ENCODE results near the gene FPGS. TPM values are rescaled to one million over a fixed set of nuclear protein-coding genes. Genes with fewer than 3 reads are reported as not detected.

The FPGS gene
- polyA plus RNA-seq, 3 donors, result 35.1 to 148 (median 52.1) TPM

GRCh38 chr9:127847833-127848755, 45.4 kb downstream of the FPGS start:
- H3K27ac ChIP-seq (ENCODE audit: low read depth, low read length), result no peak overlapping the region
- WGBS, 3 donors, result 73 to 79% (median 77%) methylated on average over 12 of the region's 12 CpGs

DNA sequence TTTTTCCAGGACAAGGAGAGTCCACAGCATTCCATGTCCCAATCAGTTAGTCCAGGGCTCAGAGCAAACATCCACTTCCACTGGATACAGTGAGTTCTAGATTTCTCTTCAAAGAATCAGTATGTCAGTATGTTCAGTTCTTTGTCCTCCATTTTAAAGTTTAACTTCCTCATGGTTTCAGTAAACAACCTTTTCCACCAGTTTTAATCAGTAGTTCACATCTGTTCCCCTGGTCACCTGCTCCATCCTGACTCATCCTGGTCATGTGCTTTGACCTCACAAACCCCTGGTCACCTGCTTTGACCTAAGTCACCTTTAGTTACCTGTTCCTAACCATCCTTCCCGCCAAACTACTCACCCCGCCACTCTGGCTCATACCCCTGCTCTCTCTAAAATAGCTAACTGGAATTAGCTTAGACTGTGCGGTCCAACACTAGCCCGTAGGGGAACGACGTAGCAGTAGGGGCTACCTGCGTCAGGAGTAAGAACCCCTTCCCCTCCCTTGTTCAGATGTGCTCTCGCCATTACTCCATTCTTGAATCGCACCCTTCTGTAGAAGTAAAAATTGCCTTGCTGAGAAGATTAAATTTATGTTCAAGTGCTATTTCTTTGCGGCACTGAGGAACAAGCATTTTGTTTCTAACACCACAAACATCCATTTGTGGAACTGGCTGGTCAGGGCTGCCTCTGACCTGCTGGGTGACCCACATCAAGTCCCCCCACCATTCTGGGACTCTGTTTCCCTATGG, 46.2 kb downstream of the FPGS start:
- WGBS, 3 donors, result 89 to 96% (median 96%) methylated on average over 9 to 10 of the region's 10 CpGs
- H3K27ac ChIP-seq (ENCODE audit: low read depth, low read length), result no peak overlapping the region

GRCh38 chr9:127850286-127850830, 47.7 kb downstream of the FPGS start:
- no peak overlapping the region for H3K27ac ChIP-seq (ENCODE audit: low read depth, low read length)
- WGBS, 3 donors, result 82 to 84% (median 83%) methylated on average over 17 of the region's 17 CpGs

- 54 to 83% (median 70%) methylated on average over 9 of the region's 9 CpGs for WGBS, 3 donors
- H3K27ac ChIP-seq (ENCODE audit: low read depth, low read length), result no peak overlapping the region
Measured at GRCh38 chr9:127852829-127853228, 50.1 kb downstream of the FPGS start.

GRCh38 chr9:127853312-127854183, 50.9 kb downstream of the FPGS start:
- 20 to 64% (median 31%) methylated on average over 13 of the region's 13 CpGs for WGBS, 3 donors
- H3K27ac ChIP-seq (ENCODE audit: low read depth, low read length), result no peak overlapping the region

DNA sequence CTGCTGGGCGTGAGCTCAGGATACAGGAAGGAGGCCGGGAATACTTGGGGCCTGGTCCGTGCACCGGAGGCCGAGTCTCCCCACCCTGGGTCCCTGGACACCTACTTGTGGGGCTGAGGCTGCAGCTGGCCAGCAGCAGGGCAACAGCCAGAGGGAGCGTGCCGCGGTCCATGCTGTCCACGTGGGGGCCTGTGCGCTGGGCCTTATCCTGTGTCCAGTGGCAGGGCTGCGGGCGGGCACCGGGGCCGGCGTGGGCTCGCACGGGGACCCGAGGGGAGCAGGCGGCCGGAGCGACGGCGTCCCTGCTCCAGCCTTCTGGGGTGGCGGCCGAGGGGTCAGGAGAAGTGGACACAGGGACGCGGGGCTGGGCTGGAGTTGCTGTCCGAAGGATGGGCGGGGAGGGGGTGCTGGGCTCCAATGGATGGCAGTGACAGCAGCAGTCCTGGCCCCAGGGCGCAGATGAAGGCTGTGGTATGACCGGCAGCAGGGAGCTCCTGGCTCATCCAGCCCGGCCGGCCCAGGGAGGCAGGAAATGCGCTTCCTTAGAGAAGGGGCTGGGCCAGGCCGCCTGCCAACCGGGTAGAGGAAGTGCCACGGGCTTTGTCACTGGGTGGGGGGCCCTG, 51.6 kb downstream of the FPGS start, which contains the start of gene ENG:
TSS of gene ENG (minus strand) at position 475 of the 623 bp plus-strand sequence. CDS start at position 172, 303 bp downstream.
- peak within 1 kb of the TSS; percentile 80 for H3K27ac ChIP-seq (ENCODE audit: low read depth, low read length)
- 2 to 48% (median 10%) methylated on average over 32 to 37 of the region's 37 CpGs for WGBS, 3 donors

GRCh38 chr9:127854960-127855359, 52.3 kb downstream of the FPGS start:
- 57 to 74% (median 62%) methylated on average over 11 of the region's 11 CpGs for WGBS, 3 donors
- peak overlapping the region; percentile 80 for H3K27ac ChIP-seq (ENCODE audit: low read depth, low read length)

DNA sequence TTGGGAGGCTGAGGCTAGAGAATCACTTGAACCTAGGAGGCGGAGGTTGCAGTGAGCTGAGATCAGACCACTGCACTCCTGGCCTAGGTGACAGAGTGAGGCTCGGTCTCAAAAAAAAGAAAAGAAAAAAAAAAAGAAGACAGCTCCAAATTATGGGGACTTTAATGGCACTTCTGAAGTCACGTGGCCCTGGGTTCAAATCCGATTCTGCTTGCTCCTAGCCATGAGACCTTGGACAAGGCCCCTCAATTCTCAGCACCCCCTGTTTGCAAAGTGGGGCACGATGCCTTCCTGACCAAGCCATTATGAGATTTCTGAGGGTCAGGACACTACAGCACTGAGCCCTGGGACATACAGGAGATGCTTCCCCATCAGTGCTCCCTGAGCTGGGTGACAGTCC, 52.8 kb downstream of the FPGS start:
- WGBS, 3 donors, result 89 to 96% (median 90%) methylated on average over 5 of the region's 5 CpGs
- no peak overlapping the region for H3K27ac ChIP-seq (ENCODE audit: low read depth, low read length)

GRCh38 chr9:127856094-127856728, 53.5 kb downstream of the FPGS start:
- 60 to 67% (median 60%) methylated on average over 11 of the region's 11 CpGs for WGBS, 3 donors
- H3K27ac ChIP-seq (ENCODE audit: low read depth, low read length), result no peak overlapping the region

DNA sequence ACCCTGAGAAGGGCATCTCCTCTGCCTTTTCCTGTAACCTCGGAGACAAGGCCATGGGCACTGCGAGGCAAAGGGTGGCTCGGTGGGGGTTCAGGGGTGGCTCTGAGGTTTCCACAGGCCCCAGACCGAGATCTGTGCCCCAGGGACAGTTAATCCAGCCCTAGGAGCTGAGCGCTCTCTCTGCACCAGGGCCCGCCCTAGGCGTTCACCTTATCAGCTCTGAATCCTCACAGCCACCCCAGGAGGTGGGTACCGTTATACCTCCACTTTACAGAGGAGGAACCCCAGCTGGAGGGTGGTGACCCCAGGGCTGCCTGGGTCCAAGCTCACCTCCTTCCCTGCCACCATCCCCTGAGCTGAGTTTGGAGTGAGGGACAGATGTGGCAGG, 54.0 kb downstream of the FPGS start:
- WGBS, 3 donors, result 85 to 89% (median 85%) methylated on average over 8 of the region's 8 CpGs
- no peak overlapping the region for H3K27ac ChIP-seq (ENCODE audit: low read depth, low read length)

DNA sequence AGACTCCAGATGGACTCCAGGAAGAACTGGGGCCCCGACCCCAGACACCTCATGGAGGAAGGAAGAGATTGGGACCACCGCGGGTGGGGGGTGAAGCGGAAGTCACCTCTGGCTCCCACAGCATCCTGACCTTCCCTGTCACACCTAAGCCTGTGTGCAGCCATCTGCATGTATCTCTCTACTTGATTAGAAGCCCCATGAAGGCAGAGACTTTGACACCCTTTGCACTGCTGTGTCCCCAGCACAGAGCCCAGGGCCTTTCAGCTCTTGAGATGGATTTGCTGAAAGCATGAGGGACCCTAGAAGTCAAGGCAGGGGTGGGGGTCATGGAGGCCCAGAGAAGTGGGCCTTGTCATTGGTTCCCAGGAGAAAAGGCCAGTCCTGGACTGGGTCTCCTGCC, 54.6 kb downstream of the FPGS start:
- 32 to 69% (median 53%) methylated on average over 4 of the region's 4 CpGs for WGBS, 3 donors
- no peak overlapping the region for H3K27ac ChIP-seq (ENCODE audit: low read depth, low read length)

- 15 to 27% (median 16%) methylated on average over 12 of the region's 12 CpGs for WGBS, 3 donors
- no peak overlapping the region for H3K27ac ChIP-seq (ENCODE audit: low read depth, low read length)
Measured at GRCh38 chr9:127858041-127858512, 55.4 kb downstream of the FPGS start.

GRCh38 chr9:127860260-127860659, 57.6 kb downstream of the FPGS start:
- WGBS, 3 donors, result 56 to 74% (median 58%) methylated on average over 8 of the region's 8 CpGs
- no peak overlapping the region for H3K27ac ChIP-seq (ENCODE audit: low read depth, low read length)

DNA sequence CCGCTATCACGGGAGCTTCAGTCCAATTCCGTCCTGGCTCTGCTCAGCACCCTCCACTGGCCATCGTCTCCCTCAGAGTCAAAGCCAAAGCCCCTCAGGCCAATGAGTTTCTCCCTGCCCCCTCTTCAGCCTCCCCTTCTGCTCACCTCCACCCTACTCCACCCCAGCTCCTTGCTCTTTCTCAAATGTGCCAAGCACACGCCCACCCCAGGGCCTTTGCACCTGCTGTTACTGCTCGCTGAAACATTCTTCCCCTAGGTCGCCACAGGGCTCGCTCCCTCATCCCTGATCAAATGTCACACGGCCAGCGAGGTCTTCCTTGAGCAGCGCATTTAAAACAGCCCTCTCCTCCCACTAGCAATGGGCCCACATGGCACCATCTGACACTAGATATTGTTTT, 58.1 kb downstream of the FPGS start:
- H3K27ac ChIP-seq (ENCODE audit: low read depth, low read length), result no peak overlapping the region
- 95% methylated on average over 11 of the region's 11 CpGs for WGBS, 3 donors

DNA sequence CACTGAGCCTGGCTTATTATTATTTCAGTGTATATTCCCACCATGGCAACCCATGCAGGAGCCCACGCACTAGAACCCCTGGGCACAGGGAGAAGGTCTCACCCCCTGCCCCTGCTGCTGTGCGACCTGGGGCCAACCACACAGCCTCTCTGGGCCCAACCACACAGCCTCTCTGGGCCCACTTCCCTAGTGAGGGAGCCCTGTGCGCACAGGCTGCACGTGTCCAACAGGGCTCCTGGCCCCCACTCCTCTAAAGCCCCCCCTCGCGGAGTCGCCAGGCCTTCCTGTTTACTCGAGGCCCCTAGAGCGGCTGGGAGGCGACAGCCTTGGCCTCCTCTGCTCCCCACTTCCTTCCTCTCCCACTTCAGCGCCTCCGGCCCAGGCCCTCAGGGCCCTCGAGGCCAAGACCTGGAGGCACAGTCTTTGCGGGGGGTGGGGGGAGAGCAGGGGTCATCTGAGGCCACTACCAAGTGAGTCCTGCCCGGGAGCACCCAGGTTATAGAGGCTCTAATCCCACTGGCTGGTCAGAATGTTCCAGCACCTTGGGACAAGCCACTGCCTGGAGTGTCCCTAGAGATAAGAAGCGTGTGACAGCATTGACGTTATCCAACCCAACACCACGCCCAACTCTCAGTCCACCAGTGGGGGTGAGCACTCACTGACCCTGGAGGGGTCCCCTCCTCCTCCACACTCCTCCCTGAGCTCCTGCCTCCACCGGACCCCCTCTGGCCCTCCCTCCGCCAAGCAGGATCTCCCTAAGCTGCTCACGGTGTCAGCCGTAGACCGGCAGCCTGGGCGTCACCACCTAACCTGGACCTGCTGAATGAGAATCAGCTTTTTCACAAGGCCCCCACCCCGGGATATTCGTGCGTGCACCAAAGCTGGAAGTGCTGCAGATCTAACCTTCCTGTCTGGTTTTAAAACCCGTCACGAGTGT, 59.7 kb downstream of the FPGS start:
- no peak overlapping the region for H3K27ac ChIP-seq (ENCODE audit: low read depth, low read length)
- 23 to 58% (median 28%) methylated on average over 29 of the region's 29 CpGs for WGBS, 3 donors

DNA sequence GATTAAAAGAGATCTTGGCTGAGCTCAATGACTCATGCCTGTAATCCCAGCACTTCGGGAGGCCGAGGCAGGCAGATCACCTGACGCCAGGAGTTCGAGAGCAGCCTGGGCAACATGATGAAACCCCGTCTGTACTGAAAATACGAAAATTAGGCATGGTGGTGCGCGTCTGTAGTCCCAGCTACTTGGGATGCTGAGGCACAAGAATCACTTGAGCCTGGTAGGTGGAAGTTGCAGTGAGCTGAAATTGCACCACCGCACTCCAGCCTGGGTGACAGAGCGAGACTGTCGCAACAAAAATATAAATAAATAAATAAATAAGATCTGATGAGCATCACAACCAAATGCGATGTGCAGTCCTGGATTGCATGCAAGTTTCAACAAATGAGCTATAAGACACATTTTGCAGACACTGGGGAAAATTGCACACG, 60.5 kb downstream of the FPGS start:
- 58 to 90% (median 68%) methylated on average over 13 of the region's 13 CpGs for WGBS, 3 donors
- H3K27ac ChIP-seq (ENCODE audit: low read depth, low read length), result no peak overlapping the region
